Cardiac septum (tissue), 1 donor: ENCODE data around the gene PIK3C2G. TPM values are rescaled to one million over a fixed set of nuclear protein-coding genes. Genes with fewer than 3 reads are reported as not detected.

Experiments used
- DNase-seq: peaks from one replicate; pipeline ENCODE4 v3.0.0-alpha.2; 2020; ENCODE audit warnings: low spot score
- intact Hi-C: fragments of 100-400 bp; cut with DNase I; formaldehyde crosslinking; loops from one replicate; pipeline ENCODE4 v1.14.0; 2022
- total RNA-seq: library from RNA; stranded (reverse); fragmentation: NEBNext Ultra II Directional; extraction: Animal tissue kit (Norgen Biotek cat#: 25700); gene quantifications from one replicate; pipeline ENCODE4 v1.2.1, GENCODE V29; 2021
- donor health status: DM: no; HTN: no; CAD: no.

The PIK3C2G gene
- total RNA-seq, 1 donor from 2014 or later: not detected

- intact Hi-C loops: no loop called here
Measured at GRCh38 chr12:18323159-18323558, 61.8 kb downstream of the PIK3C2G start.

GRCh38 chr12:18327036-18327435 lies 65.7 kb downstream of the PIK3C2G start:
- intact Hi-C loops: no loop called here
- no peak for DNase-seq

More at GRCh38 chr12:18323159-18323558, 61.8 kb downstream of the PIK3C2G start:
- DNase-seq: no peak

GRCh38 chr12:18332173-18332572 lies 70.9 kb downstream of the PIK3C2G start:
- intact Hi-C loops: no loop called here
- no peak for DNase-seq

- no peak for DNase-seq
- intact Hi-C loops: no loop called here
Measured at GRCh38 chr12:18339633-18340032, 78.3 kb downstream of the PIK3C2G start.

DNA sequence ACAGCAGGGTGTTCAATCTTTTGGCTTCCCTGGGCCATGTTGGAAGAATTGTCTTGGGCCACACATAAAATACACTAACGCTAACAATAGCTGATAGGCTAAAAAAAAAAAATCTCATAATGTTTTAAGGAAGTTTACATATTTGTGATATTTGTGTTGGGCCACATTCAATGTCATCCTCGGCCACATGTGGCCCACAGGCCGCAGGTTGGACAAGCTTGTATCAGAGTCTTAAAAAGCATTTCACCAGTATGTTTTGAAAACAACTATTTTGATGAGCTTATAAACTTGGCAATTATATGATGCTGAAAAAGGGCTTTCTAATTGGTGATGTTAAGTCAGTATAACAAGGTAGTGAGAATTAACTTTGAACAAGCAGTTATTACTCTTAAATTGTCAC lies 78.9 kb downstream of the PIK3C2G start:
- no peak for DNase-seq
- intact Hi-C loops: no loop called here

DNA sequence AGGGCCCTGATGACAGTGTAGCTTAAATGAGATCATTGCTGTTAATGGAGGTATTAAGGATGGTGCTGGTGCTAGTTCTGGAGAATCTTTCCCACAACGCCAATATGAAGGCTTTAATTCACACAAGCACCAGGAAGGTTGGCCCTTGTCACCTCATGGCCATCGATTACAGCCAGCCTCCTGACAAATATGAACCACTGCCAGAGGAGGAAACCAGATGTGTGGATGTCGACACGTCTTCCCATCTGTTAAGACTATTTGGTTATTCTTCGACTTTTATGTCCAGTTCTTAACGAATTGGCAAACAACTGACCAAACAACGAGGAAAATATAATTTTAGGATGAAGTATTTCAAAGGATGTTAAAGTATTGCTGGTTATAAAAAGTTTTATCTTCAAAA lies 79.5 kb downstream of the PIK3C2G start:
- no peak for DNase-seq
- intact Hi-C loops: no loop called here

GRCh38 chr12:18343708-18344107 lies 82.4 kb downstream of the PIK3C2G start:
- intact Hi-C loops: no loop called here
- no peak for DNase-seq

DNA sequence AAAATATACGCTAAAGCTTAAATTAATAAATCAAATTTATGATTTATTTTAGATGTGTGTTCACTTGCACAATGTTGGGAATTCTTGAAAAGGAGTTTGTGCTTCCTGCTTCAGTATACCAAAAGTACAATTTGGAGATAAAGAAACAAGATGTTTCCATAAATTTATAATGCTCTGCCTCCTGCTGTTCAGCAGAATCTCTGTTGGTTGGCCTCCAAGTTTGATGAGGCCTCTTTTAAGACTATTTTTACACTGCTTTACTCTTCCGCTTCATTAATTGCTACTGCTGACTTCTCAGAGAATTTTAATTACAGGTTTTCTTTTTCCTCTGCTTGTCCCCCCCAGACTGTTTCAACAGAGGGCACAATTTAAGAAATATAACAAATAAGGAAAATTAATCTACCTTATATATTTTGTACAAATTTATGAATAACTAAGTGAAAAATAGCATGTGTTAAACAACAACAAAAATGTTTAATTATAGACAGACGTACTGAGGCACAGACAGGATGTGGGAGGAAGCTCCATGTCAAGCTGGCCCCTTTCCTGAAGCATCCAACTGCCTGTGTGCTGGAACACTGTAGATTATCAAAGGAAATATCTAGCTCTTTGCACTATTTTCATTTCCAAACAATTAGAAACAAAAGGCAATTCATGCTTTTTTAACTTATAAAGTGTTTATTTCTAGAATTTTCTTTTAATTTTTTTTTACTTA lies 83.9 kb downstream of the PIK3C2G start:
- intact Hi-C loops: no loop called here
- no peak for DNase-seq

DNA sequence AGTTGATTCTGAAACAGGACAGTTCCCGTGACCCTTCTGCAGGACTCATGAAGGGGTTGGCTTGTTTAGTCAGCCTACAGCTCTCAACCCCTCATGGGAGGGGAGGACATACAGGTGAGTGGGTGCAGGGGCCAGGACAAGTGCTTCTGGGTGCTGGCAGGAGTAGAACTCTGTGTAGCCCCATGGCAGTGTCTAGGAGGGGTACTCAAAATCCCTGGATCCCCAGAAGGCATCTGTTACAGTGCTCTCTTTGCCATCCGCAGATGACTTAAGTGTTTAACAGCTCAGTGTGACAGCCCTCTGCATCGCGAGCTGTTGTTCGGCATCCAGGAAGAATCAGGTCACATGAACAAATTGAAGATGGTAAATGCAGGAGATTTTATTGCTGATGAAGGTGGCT lies 91.0 kb downstream of the PIK3C2G start:
- DNase-seq: peak; percentile 56
- intact Hi-C loops: no loop called here

- intact Hi-C loops: no loop called here
Measured at GRCh38 chr12:18355429-18355828, 94.1 kb downstream of the PIK3C2G start.

DNA sequence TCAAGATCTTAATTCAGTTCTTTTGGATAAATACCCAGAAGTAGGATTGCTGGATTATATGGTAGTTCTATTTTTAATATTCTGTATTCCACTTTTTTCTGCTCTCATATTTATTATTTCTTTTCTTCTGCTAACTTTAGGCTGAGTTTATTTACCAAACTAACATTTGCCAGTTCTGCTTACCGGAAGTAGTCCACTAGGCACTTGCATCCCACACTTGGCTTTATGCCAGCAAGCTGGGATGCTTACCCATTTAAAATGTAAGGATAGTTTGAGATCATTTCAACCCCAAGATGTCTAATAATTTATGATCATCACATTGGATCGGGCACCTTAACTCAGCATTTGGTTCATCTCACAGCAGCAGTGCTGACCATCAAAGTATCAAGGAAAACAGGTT lies 96.8 kb downstream of the PIK3C2G start:
- intact Hi-C loops: no loop called here
- no peak for DNase-seq

More at GRCh38 chr12:18355429-18355828, 94.1 kb downstream of the PIK3C2G start:
- DNase-seq: peak; percentile 68

DNA sequence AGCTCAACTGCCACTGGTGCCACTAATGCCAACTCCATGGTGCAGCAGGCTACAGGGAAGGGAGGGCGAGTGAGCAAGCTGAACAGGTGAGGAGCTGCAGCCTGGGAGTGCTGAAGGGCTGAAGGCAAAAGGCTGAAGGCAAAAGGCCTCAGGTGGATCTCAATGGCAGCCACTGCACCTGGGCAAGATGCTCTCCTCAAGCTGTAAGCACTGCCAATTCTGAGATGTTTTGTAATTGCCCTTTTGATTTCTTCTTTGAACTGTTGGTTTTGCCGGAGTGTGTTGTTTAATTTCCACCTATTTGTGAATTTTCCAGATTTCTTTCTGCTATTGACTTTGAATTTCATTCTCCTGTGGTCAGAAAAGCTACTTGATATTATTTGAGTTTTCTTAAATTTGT lies 97.6 kb downstream of the PIK3C2G start:
- no peak for DNase-seq
- intact Hi-C loops: no loop called here

DNA sequence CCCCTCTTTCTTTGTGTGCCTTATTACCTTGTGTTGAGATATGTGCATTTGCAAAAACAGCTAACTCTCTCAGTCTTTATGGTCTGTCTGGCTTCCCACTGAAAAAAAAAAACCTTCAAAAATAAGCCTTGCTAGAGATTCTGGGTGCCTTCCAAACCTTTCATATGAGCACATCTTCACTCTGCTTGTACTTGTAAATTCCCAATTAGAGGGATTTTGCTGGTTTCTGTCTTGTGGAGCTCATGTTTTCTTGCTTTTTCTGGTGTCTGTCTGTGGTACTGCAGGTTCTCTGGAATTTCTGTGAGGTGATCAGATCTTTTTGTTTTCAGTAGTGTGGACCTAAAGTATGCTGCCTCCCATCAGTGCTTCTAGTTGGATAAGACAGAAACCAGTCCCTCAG lies 100.1 kb downstream of the PIK3C2G start:
- intact Hi-C loops: no loop called here
- DNase-seq: no peak

DNA sequence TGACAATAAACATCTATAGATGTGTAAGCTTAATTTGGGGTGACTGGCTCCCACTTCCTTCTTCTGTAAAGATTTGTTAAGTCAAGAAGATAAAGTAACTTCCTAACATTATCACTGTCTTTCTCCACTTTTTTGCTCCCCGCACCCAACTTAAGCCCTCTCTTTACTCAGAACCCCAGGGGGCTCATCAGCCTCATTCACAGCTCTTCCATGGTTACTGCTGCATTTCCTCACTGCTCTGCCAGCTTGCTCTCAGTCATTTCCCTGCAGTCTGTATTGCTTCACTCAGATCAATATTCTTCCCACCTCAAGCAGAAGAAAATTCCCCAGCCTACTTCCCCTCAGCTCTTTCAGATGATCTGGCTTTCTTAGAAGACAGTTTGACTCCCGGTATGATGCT lies 102.0 kb downstream of the PIK3C2G start:
- DNase-seq: no peak
- intact Hi-C loops: no loop called here

- intact Hi-C loops: no loop called here
- no peak for DNase-seq
Measured at GRCh38 chr12:18368594-18368993, 107.3 kb downstream of the PIK3C2G start.

DNA sequence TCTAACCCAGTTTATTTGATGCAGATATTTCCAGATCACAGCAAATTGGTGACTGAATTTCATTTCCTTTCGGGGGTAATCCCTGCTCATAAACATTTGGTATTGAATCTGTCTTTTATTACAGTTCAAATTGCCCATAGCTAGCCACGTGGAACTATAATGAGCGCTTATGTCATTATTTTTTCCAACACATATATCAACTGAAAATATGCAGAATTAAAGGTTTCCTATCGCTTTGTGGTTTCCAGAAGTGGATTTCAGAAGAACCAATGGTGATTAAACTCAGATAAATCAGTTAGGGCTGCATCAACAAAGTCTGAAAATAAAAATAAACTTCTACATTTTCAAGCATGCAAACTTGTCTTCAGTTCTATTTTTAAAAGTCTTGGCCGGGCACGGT lies 111.9 kb downstream of the PIK3C2G start:
- intact Hi-C loops: no loop called here
- no peak for DNase-seq

DNA sequence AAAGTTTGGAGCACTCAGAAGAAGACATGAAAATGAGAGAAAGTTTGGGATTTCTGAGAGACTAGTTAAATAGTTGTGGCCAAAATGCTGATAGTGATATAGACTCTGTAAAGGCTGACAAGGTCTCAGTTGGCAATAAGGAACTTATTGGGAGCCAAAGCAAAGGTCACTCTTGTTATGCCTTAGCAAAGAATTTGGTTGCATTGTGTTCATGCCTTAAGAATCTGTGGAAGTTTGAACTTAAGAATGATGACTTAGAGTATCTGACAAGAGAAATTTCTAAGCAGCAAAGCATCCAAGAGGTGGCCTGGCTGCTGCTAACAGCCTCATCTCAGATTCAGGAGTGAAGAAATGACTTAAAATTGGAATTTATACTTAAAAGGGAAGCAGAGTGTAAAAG lies 113.8 kb downstream of the PIK3C2G start:
- intact Hi-C loops: no loop called here
- DNase-seq: no peak

GRCh38 chr12:18375583-18375982 lies 114.3 kb downstream of the PIK3C2G start:
- intact Hi-C loops: no loop called here
- no peak for DNase-seq

DNA sequence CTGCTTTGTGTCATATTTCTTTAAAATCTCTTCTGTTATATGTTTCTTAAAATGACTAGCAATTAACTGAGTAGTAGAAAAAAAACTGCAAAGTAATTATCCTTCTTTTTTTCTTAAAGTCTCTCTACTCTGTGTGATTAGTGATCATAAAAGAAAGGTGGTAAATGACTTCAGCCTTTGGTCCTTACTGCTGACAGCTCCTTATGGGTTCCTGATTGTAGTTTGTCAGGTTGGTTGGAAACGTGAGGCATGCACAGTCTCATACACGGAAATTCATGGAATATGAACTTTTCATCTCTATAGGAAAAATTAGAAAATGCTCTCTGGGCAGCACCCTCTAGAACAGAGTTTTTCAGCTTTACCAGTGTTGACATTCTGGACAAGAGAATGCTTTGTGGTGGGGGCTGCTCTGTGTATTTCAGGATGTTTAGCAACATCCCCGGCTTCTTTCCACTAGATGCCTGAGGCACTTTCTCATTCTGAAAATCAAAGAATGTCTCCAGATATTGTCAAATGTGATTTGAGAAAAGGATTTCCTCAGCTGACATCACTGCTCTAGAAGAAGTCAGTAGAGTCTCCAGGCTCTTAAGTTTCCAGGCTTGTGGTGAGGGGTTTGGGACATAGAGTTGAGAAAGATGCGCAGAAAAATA lies 121.0 kb downstream of the PIK3C2G start:
- intact Hi-C loops: no loop called here
- no peak for DNase-seq

- no peak for DNase-seq
- intact Hi-C loops: no loop called here
Measured at GRCh38 chr12:18383203-18383602, 121.9 kb downstream of the PIK3C2G start.

DNA sequence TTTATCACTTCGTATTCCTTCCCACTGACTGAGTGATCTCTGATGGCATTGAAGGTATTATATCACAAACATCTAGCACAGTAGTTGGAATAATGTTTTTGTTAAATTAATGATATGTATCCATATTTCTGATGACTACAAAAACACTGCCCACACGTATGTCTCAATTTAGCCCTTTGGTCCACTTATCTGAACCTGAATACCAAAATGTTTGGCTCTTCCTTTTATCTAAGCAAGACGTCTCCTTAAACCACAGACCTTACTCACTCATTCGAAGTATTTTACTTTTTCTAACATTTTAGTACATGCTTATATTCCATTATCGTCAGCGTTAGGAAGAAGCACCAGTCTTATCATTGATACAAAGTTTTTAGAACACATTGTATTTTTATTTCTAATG lies 126.4 kb downstream of the PIK3C2G start:
- intact Hi-C loops: no loop called here
- DNase-seq: no peak
